GM18867 (cell line): Measurements from ENCODE around the gene MRPS23.
"Not testable (repeated sequence)": the region's sequence is repeated elsewhere in the genome, so short reads cannot be mapped to it uniquely, and the experiment has no call there.

ENCODE experiments used
- ATAC-seq: cut with Tn5 transposase; IDR thresholded peaks from one replicate; pipeline ENCODE4 v1.9.1; 2021; ENCODE audit warnings: mild to moderate bottlenecking, moderate library complexity; ENCODE audit not compliant: unreplicated experiment

MRPS23 gene

GRCh38 chr17:57864273-57864672, 14.4 kb upstream of the MRPS23 start:
- no peak for ATAC-seq

- ATAC-seq: no peak
These were observed 13.1 kb upstream of the MRPS23 start for GRCh38 chr17:57862694-57863667.

- no peak for ATAC-seq
These were observed 12.2 kb upstream of the MRPS23 start for GRCh38 chr17:57861790-57862693.

- ATAC-seq: no peak
These were observed 11.4 kb upstream of the MRPS23 start for GRCh38 chr17:57861000-57861789.

GRCh38 chr17:57860414-57860999, 10.7 kb upstream of the MRPS23 start:
- ATAC-seq: no peak

- ATAC-seq: no peak
These were observed 10.0 kb upstream of the MRPS23 start for GRCh38 chr17:57859601-57860413.

- ATAC-seq: no peak
These were observed 9.0 kb upstream of the MRPS23 start for GRCh38 chr17:57858838-57859237.

- no peak for ATAC-seq
These were observed 7.2 kb upstream of the MRPS23 start for GRCh38 chr17:57856792-57857620.

GRCh38 chr17:57855391-57856035, 5.7 kb upstream of the MRPS23 start:
- ATAC-seq: no peak

- ATAC-seq: no peak
These were observed 3.9 kb upstream of the MRPS23 start for GRCh38 chr17:57853695-57854094.

- no peak for ATAC-seq
These were observed 3.1 kb upstream of the MRPS23 start for GRCh38 chr17:57852955-57853328.

GRCh38 chr17:57852092-57852954, 2.5 kb upstream of the MRPS23 start:
- ATAC-seq: no peak

GRCh38 chr17:57849163-57849873, 526 bp downstream of the MRPS23 start:
- ATAC-seq: no peak

GRCh38 chr17:57846056-57846945, 3.5 kb downstream of the MRPS23 start:
- ATAC-seq: not testable (repeated sequence)

- ATAC-seq: no peak
These were observed 7.6 kb downstream of the MRPS23 start for GRCh38 chr17:57842280-57842679.

- no peak for ATAC-seq
These were observed 10.3 kb downstream of the MRPS23 start for GRCh38 chr17:57839571-57839923.
